ENCODE measurements around the gene ARL2.
A peak's percentile ranks its signal among the peaks of the same experiment; 100 is the strongest.

ARL2 gene

GRCh38 chr11:64989416-64989815, 24.5 kb upstream of the ARL2 start:
- Histone ChIP-seq H3K27me3 (ENCODE audit: control insufficient read depth in 1 of 2, insufficient read depth in 2 of 2, low read length in 2 of 2) (no peaks in the 10 kb centered on the region), H3K9me3 (ENCODE audit: control insufficient read depth in 1 of 2, low read length in 2 of 2) (no peaks in the 10 kb centered on the region), H3K9ac (ENCODE audit: low read depth in 1 of 2, low read length in 2 of 2) (no peak overlapping the region), H3K4me3 (ENCODE audit: low read depth in 1 of 2, low read length in 2 of 2) (peak overlapping the region; percentile 29 to 48), H3K27ac (ENCODE audit: low read depth, low read length) (no peak overlapping the region), H3K36me3 (ENCODE audit: control insufficient read depth in 1 of 2, insufficient read depth in 2 of 2, low read length in 2 of 2) (peaks cover 3 to 6% of the 10 kb centered on the region in 2 donors), H3K4me1 (ENCODE audit: control insufficient read depth in 1 of 2, insufficient read depth in 2 of 2, low read length in 2 of 2) (peaks cover 7 to 15% of the 10 kb centered on the region in 2 donors)

- H3K9ac ChIP-seq (ENCODE audit: low read depth in 1 of 2, low read length in 2 of 2): peak overlapping the region in 1 of 2 donors; percentile 15
- H3K4me3 ChIP-seq (ENCODE audit: low read depth in 1 of 2, low read length in 2 of 2): peak overlapping the region; percentile 29
- no peaks in the 10 kb centered on the region for H3K27me3 ChIP-seq (ENCODE audit: control insufficient read depth in 1 of 2, insufficient read depth in 2 of 2, low read length in 2 of 2)
- no peaks in the 10 kb centered on the region for H3K9me3 ChIP-seq (ENCODE audit: control insufficient read depth in 1 of 2, low read length in 2 of 2)
- H3K36me3 ChIP-seq (ENCODE audit: control insufficient read depth in 1 of 2, insufficient read depth in 2 of 2, low read length in 2 of 2): peaks cover 3 to 6% of the 10 kb centered on the region in 2 donors
- H3K4me1 ChIP-seq (ENCODE audit: control insufficient read depth in 1 of 2, insufficient read depth in 2 of 2, low read length in 2 of 2): peaks cover 11 to 20% of the 10 kb centered on the region in 2 donors
- no peak overlapping the region for H3K27ac ChIP-seq (ENCODE audit: low read depth, low read length)
Observed at GRCh38 chr11:64990222-64990923, 23.6 kb upstream of the ARL2 start.

DNA sequence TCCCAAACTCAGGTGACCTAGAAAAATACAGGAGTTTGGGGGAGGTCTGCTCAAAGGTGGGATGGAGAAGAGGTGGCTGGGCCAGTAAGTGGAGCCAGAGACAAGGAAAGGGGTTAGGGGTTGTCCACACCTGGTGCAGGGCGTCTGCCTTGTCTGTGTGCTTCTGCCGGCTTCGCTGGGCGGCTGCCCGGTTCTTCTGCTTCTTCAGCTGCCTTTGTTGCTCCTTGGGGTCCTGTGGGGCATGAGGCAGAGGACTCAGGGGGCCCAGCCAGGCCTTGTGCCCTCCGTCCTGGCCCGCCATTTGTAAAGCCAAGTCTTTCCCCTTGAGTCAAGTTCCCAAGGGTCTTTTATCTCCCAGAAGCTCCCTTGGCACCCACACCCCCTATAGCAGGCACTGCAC, 19.6 kb upstream of the ARL2 start:
- Histone ChIP-seq H3K9ac (ENCODE audit: low read depth in 1 of 2, low read length in 2 of 2) (no peak overlapping the region), H3K27me3 (ENCODE audit: control insufficient read depth in 1 of 2, insufficient read depth in 2 of 2, low read length in 2 of 2) (no peaks in the 10 kb centered on the region), H3K9me3 (ENCODE audit: control insufficient read depth in 1 of 2, low read length in 2 of 2) (no peaks in the 10 kb centered on the region), H3K27ac (ENCODE audit: low read depth, low read length) (no peak overlapping the region), H3K4me3 (ENCODE audit: low read depth in 1 of 2, low read length in 2 of 2) (no peak overlapping the region), H3K36me3 (ENCODE audit: control insufficient read depth in 1 of 2, insufficient read depth in 2 of 2, low read length in 2 of 2) (peaks cover 3% of the 10 kb centered on the region in 2 donors), H3K4me1 (ENCODE audit: control insufficient read depth in 1 of 2, insufficient read depth in 2 of 2, low read length in 2 of 2) (peaks cover 36 to 41% of the 10 kb centered on the region in 2 donors)

DNA sequence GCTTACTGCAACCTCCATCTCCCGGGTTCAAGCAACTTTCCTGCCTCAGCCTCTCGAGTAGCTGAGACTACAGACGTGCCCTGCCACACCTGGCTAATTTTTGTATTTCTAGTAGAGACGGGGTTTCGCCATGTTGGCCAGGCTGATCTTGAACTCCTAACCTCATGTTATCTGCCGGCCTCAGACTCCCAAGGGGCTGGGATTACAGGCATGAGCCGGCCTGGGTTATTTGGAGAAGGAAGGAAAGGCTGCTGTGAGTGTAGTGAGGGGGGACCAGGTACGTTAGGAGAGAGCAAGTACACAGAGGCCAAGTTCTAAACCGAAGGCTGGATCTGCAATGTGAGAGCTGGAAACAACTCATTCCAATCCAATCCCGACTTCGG, 17.6 kb upstream of the ARL2 start:
- Histone ChIP-seq H3K27ac (ENCODE audit: low read depth, low read length) (peak overlapping the region; percentile 49), H3K4me1 (ENCODE audit: control insufficient read depth in 1 of 2, insufficient read depth in 2 of 2, low read length in 2 of 2) (peaks cover 33 to 37% of the 10 kb centered on the region in 2 donors), H3K36me3 (ENCODE audit: control insufficient read depth in 1 of 2, insufficient read depth in 2 of 2, low read length in 2 of 2) (peaks cover 3% of the 10 kb centered on the region in 2 donors), H3K4me3 (ENCODE audit: low read depth in 1 of 2, low read length in 2 of 2) (peak overlapping the region; percentile 80 to 89), H3K9me3 (ENCODE audit: control insufficient read depth in 1 of 2, low read length in 2 of 2) (no peaks in the 10 kb centered on the region), H3K9ac (ENCODE audit: low read depth in 1 of 2, low read length in 2 of 2) (peak overlapping the region; percentile 85 to 86), H3K27me3 (ENCODE audit: control insufficient read depth in 1 of 2, insufficient read depth in 2 of 2, low read length in 2 of 2) (no peaks in the 10 kb centered on the region)

DNA sequence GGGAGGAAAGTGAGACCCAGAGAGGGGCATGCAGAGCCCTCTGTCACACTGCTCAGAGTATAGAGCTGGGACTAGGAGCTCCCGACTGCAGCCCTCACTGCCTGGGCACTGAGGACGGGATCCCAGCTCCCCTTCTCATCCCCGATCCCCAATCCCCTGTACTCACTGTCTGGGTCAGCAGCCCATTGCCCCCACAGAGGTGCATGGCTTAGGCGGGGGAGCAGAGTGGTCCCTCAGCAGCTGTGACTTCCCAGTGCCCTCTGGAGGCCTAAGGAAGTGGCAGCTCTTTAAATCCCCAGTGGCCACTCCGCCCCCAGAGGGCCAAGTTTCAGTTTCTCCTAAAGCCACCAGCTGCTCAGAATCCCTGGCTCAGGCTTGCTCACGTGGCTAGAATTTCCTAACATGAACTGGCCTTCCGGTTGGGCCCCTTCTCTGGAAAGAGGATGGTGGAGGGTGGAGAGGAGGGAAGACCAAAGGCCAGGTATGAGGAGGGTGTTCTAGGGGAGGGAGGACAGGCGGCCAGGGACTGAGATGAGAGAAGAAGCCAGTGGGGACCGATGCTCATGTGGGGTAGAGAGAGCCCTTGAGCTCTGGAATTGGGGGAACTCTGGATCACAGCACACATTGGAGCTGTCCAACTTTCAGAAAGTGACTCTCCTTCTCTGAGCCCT, 17.1 kb upstream of the ARL2 start, which contains the start of gene BATF2:
TSS of gene BATF2 (minus strand) at position 262 of the 671 bp plus-strand sequence. CDS start at position 205, 57 bp downstream.
- Histone ChIP-seq H3K4me1 (ENCODE audit: control insufficient read depth in 1 of 2, insufficient read depth in 2 of 2, low read length in 2 of 2) (peaks cover 33 to 37% of the 10 kb centered on the region in 2 donors), H3K4me3 (ENCODE audit: low read depth in 1 of 2, low read length in 2 of 2) (peak within 1 kb of the TSS; percentile 80 to 89), H3K36me3 (ENCODE audit: control insufficient read depth in 1 of 2, insufficient read depth in 2 of 2, low read length in 2 of 2) (peaks cover 3% of the 10 kb centered on the region in 2 donors), H3K27ac (ENCODE audit: low read depth, low read length) (peak within 1 kb of the TSS; percentile 49), H3K9ac (ENCODE audit: low read depth in 1 of 2, low read length in 2 of 2) (peak within 1 kb of the TSS; percentile 85 to 86), H3K27me3 (ENCODE audit: control insufficient read depth in 1 of 2, insufficient read depth in 2 of 2, low read length in 2 of 2) (no peaks in the 10 kb centered on the region), H3K9me3 (ENCODE audit: control insufficient read depth in 1 of 2, low read length in 2 of 2) (no peaks in the 10 kb centered on the region)

DNA sequence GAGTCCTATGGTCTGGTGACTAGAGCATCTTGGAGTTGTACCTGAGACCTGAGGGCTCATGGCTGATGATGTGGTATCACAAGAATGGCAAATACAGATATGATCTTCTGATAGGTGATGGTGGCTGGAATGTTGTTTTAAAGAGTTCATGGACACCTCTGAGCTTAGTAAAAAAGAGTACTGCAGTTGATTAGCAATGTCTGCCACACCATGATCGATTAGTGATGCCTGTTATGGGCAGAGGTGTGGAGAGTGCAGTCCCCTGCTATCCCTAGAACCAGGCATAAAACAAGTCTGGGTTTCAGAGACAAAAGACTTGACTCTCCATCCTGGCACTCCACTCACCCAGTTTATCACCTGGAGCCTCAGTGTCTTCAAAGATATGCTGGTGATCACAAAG, 15.8 kb upstream of the ARL2 start:
- Histone ChIP-seq H3K27me3 (ENCODE audit: control insufficient read depth in 1 of 2, insufficient read depth in 2 of 2, low read length in 2 of 2) (no peaks in the 10 kb centered on the region), H3K9ac (ENCODE audit: low read depth in 1 of 2, low read length in 2 of 2) (peak overlapping the region; percentile 58 to 60), H3K9me3 (ENCODE audit: control insufficient read depth in 1 of 2, low read length in 2 of 2) (no peaks in the 10 kb centered on the region), H3K27ac (ENCODE audit: low read depth, low read length) (peak overlapping the region; percentile 88), H3K4me3 (ENCODE audit: low read depth in 1 of 2, low read length in 2 of 2) (peak overlapping the region; percentile 14 to 26), H3K4me1 (ENCODE audit: control insufficient read depth in 1 of 2, insufficient read depth in 2 of 2, low read length in 2 of 2) (peaks cover 33 to 40% of the 10 kb centered on the region in 2 donors), H3K36me3 (ENCODE audit: control insufficient read depth in 1 of 2, insufficient read depth in 2 of 2, low read length in 2 of 2) (peaks cover 3% of the 10 kb centered on the region in 2 donors)

DNA sequence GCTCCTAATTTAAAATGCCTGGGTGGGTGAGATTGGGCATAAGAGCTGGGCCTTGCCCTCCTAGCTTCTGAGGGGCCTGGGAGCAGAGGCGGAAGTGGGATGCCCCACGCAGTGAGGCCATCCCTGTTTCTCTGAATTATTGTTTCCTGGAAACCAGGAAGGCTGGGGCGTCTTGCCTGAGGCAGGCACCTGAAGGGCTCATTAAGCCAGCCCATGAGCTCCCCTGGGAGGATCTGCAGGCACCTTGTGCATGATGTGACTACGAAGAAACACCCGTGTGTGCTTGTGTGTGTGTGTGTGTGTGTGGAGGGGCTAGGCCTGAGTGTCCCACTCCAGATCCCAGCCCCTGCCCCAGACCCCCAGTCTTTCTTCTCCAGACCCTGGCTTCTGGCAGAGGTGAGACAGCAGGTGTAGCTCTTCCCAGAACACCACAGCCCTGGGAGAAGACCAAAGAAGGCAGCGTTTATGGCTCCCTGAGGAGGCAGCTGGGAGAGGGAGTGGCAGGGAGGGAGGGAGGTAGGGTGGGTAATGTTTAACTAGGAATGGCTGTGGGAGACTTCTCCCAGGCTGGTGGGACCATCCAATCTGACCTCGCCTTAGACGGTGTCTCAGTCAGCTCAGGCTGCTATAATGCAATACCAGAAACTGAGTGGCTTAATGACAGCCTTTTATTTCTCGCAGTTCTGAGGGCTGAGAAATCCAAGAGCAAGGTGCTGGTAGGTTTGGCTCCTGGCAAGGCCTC, 15.1 kb upstream of the ARL2 start:
- no peaks in the 10 kb centered on the region for H3K27me3 ChIP-seq (ENCODE audit: control insufficient read depth in 1 of 2, insufficient read depth in 2 of 2, low read length in 2 of 2)
- peaks cover 33 to 40% of the 10 kb centered on the region in 2 donors for H3K4me1 ChIP-seq (ENCODE audit: control insufficient read depth in 1 of 2, insufficient read depth in 2 of 2, low read length in 2 of 2)
- peak overlapping the region; percentile 58 to 60 for H3K9ac ChIP-seq (ENCODE audit: low read depth in 1 of 2, low read length in 2 of 2)
- H3K36me3 ChIP-seq (ENCODE audit: control insufficient read depth in 1 of 2, insufficient read depth in 2 of 2, low read length in 2 of 2): peaks cover 0 to 3% of the 10 kb centered on the region in 2 donors
- peak overlapping the region; percentile 88 for H3K27ac ChIP-seq (ENCODE audit: low read depth, low read length)
- no peaks in the 10 kb centered on the region for H3K9me3 ChIP-seq (ENCODE audit: control insufficient read depth in 1 of 2, low read length in 2 of 2)
- H3K4me3 ChIP-seq (ENCODE audit: low read depth in 1 of 2, low read length in 2 of 2): peak overlapping the region; percentile 14 to 53

DNA sequence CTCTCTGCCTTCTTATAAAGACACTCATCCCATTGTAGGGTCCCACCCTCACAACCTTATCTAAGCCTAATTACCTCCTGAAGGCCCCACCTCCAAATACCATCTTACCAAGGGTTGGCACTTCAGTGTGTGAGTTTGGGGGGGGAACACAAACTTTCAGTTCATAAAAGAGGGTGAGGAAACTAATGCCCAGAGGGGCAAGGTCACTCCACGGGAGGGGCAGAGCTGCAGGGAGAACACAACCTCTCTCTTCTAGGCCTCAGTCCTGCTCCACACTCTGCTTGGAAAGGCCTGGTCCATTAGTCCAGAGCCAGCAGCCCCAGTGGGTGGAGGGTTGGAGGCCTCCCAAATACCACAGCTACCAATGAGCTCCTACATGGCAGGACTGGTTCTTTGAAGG, 14.5 kb upstream of the ARL2 start:
- Histone ChIP-seq H3K36me3 (ENCODE audit: control insufficient read depth in 1 of 2, insufficient read depth in 2 of 2, low read length in 2 of 2) (no peaks in the 10 kb centered on the region), H3K27me3 (ENCODE audit: control insufficient read depth in 1 of 2, insufficient read depth in 2 of 2, low read length in 2 of 2) (no peaks in the 10 kb centered on the region), H3K4me3 (ENCODE audit: low read depth in 1 of 2, low read length in 2 of 2) (peak overlapping the region in 1 of 2 donors; percentile 18), H3K27ac (ENCODE audit: low read depth, low read length) (peak overlapping the region; percentile 47), H3K9me3 (ENCODE audit: control insufficient read depth in 1 of 2, low read length in 2 of 2) (no peaks in the 10 kb centered on the region), H3K4me1 (ENCODE audit: control insufficient read depth in 1 of 2, insufficient read depth in 2 of 2, low read length in 2 of 2) (peaks cover 33 to 40% of the 10 kb centered on the region in 2 donors), H3K9ac (ENCODE audit: low read depth in 1 of 2, low read length in 2 of 2) (peak overlapping the region in 1 of 2 donors; percentile 60)

DNA sequence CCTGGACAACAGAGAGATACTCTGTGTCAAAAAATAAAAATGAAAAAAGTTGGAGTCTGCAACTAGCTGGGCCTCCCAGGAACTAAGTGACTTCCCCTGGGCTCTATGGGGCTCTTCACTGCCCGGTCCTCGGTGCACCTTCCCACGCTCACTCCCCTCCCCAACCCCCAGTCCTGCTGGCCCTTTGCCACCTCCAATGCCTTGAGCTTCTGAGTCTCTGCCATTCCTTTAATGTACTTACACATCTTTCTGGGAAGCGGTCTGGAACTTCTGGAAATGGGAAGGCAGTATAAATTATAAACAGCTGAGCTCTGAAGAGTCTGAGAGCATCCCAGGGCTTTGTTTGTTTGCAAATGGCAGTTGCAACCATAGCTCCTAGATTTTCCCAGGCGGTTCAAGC, 11.3 kb upstream of the ARL2 start:
- Histone ChIP-seq H3K4me3 (ENCODE audit: low read depth in 1 of 2, low read length in 2 of 2) (no peak overlapping the region), H3K36me3 (ENCODE audit: control insufficient read depth in 1 of 2, insufficient read depth in 2 of 2, low read length in 2 of 2) (no peaks in the 10 kb centered on the region), H3K9me3 (ENCODE audit: control insufficient read depth in 1 of 2, low read length in 2 of 2) (no peaks in the 10 kb centered on the region), H3K9ac (ENCODE audit: low read depth in 1 of 2, low read length in 2 of 2) (no peak overlapping the region), H3K27me3 (ENCODE audit: control insufficient read depth in 1 of 2, insufficient read depth in 2 of 2, low read length in 2 of 2) (no peaks in the 10 kb centered on the region), H3K27ac (ENCODE audit: low read depth, low read length) (no peak overlapping the region), H3K4me1 (ENCODE audit: control insufficient read depth in 1 of 2, insufficient read depth in 2 of 2, low read length in 2 of 2) (peaks cover 17% of the 10 kb centered on the region in 2 donors)

DNA sequence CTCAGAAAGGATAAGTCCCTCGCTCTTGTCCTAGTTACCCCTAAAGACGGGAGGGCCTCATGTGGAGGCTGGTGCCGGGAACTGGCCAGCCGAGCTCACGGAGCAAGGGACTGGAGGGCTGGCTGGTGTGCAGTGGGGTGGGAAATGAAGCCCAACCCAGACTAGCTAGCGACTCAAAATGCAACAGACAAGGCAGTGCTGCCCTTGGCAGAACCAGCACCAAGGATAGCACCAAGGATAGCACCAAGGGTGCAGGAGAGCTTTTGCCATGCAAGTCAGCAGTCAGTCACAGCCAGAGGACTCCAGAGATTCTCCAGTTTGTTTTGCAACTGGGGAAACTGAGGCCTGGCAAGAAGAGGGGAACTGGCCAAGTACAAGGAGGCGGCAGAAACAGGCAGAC, 10.7 kb upstream of the ARL2 start:
- no peaks in the 10 kb centered on the region for H3K27me3 ChIP-seq (ENCODE audit: control insufficient read depth in 1 of 2, insufficient read depth in 2 of 2, low read length in 2 of 2)
- no peak overlapping the region for H3K27ac ChIP-seq (ENCODE audit: low read depth, low read length)
- H3K4me1 ChIP-seq (ENCODE audit: control insufficient read depth in 1 of 2, insufficient read depth in 2 of 2, low read length in 2 of 2): peaks cover 13 to 16% of the 10 kb centered on the region in 2 donors
- no peak overlapping the region for H3K9ac ChIP-seq (ENCODE audit: low read depth in 1 of 2, low read length in 2 of 2)
- no peak overlapping the region for H3K4me3 ChIP-seq (ENCODE audit: low read depth in 1 of 2, low read length in 2 of 2)
- no peaks in the 10 kb centered on the region for H3K36me3 ChIP-seq (ENCODE audit: control insufficient read depth in 1 of 2, insufficient read depth in 2 of 2, low read length in 2 of 2)
- H3K9me3 ChIP-seq (ENCODE audit: control insufficient read depth in 1 of 2, low read length in 2 of 2): no peaks in the 10 kb centered on the region
